ENCODE results near the gene RMND5B.
"Not testable (repeated sequence)": the region's sequence is repeated elsewhere in the genome, so short reads cannot be mapped to it uniquely, and the experiment has no call there.

The RMND5B gene

DNA sequence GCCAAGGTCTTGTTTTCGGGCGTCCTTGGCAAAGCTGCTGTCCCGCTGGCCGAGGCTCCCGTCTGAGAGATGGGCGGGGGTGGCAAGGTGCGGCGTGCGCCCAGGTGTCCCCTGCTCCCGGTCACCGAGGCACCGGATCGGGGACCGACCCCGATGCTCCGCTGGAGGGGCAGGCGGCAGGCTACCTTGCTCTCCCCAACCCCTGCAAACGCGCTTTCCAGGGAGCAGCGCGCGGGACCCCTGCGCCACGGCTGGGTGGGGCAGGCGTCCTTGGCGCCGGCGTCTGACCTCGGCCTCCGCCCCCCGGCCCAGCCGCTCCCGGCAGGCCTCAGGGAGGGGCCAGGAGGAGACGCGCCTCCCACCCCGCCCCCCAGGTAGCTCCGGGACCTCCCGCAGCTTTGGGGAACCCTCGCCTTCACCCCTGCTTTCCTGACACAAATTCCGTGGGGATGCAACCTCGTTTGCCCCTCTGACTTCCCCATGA lies 16.9 kb upstream of the RMND5B start:
- no peak for DNase-seq (ENCODE audit: low read depth, low spot score)

- DNase-seq (ENCODE audit: low read depth, low spot score) = no peak
Observed at GRCh38 chr5:178114325-178115135, 16.3 kb upstream of the RMND5B start.

DNA sequence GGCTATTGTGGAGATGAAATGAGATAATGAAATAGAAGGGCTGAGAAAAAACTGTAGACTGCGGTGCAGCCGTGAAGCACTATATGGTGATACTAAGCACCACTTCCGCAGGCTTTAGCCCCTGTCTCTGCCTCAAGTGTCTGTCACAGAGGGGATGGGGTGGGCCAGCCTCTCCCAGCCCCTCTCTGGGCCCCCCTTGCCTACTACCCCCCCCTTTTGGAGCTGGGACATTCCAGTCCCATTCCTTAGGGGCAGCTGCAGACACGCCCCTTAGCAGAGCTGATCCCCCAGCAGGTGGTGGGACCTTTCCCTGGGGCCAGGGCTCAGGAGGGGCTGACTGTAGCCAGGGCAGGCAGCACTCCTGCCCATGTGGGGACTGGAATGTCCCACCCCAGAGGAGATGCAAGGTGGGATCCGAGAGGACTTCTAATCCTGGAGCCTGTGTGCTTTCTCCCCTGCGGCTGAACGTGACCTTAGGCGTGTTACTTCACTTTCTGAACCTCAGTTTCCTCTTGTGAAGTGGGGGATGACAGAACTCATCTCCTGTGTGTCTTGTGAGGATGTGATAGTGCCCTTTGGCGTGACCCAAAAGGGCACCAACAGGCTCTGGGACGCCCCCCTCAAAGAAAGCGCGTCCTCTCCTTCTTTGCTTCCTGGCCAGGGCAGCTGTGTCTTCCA lies 15.5 kb upstream of the RMND5B start:
- DNase-seq (ENCODE audit: low read depth, low spot score) = no peak

- DNase-seq (ENCODE audit: low read depth, low spot score) = no peak
Observed at GRCh38 chr5:178115814-178116142, 15.0 kb upstream of the RMND5B start.

DNA sequence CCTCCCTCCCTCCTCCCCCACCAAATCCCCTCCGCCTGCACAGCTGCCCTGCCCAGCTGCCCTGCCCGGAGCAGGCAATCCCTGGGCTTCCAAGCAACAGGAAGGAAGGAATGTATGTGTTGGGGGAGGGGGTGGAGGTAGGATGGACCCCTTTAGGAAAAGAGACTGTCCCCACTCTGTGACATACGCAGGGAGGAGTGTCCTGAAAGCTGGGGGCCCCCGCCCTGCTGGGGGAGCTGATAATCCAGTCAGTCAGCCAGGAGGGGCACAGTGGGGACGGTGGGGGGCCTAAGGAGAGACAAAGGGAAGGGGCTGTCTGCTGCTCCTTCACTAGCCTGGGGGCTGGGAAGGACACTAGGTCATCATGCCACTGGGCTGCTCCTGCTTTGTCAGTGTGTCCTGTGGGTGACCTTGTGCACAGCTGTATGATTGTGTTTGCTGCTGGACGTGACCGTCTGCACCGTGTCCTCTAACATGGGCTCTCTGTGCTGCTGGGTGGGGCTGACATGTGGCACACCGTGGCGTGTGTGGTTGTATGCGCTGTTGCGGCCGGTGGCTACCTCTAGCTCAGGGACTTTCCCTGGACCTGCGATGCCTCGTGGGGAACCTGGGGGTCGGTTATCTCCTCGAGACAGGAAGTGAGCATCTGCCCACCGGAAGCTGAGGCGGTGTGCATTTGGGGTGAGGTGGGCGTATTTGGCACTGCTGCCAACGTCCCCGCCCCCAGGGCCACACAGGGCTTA lies 14.5 kb upstream of the RMND5B start:
- peak; percentile 30 for DNase-seq (ENCODE audit: low read depth, low spot score)

- DNase-seq (ENCODE audit: low read depth, low spot score) = no peak
Observed at GRCh38 chr5:178117923-178118701, 12.7 kb upstream of the RMND5B start.

- no peak for DNase-seq (ENCODE audit: low read depth, low spot score)
Observed at GRCh38 chr5:178119915-178120606, 10.8 kb upstream of the RMND5B start.

GRCh38 chr5:178120607-178121357 lies 10.0 kb upstream of the RMND5B start:
- peak; percentile 58 for DNase-seq (ENCODE audit: low read depth, low spot score)

DNA sequence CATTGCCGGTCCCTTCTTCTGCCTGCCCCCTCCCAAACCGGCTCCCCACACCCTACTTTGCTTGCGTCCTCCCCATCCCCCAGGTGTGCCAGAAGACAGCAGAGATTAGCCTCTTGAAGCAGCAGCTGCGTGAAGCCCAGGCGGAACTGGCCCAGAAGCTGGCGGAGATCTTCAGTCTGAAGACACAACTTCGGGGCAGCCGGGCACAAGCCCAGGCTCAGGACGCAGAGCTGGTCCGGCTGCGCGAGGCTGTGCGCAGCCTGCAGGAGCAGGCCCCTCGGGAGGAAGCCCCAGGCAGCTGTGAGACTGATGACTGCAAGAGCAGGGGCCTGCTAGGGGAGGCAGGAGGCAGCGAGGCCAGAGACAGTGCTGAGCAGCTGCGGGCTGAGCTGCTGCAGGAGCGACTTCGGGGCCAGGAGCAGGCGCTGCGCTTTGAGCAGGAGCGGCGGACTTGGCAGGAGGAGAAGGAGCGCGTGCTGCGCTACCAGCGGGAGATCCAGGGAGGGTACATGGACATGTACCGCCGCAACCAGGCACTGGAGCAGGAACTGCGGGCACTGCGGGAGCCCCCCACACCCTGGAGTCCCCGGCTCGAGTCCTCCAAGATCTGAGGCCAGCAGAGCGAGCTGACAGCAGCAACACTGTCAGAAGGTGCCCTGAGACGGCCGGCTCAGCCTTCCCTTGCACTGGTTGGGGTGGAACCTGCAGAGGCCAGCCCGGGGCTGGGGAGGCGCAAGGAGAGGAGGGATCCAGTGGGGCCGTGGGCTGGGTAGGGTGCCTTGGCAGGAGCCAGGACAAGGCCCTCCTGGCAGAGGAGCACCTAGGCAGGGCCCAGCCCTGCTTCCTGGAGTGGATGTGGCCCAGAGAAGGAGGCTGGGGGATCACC lies 9.2 kb upstream of the RMND5B start:
- no peak for DNase-seq (ENCODE audit: low read depth, low spot score)

DNA sequence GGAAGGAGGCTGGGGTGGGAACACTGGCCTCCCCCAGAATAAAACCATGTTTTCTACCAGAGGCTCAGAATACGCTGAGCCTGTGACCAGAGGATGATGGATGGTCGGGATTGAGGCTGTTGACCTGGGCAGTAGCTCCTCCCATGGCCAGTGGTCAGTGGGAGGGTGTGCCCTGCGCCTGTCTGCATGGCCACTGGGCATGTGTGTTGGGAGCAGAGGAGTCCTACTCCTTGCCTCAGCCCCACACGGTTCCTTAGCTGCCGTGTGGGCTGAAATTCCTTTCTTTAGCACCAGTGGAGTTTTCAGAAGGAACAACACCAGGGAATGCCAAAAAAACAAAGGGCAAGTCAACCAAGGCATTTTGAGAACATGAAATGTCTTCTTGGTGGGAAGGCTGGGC lies 8.5 kb upstream of the RMND5B start:
- no peak for DNase-seq (ENCODE audit: low read depth, low spot score)

DNA sequence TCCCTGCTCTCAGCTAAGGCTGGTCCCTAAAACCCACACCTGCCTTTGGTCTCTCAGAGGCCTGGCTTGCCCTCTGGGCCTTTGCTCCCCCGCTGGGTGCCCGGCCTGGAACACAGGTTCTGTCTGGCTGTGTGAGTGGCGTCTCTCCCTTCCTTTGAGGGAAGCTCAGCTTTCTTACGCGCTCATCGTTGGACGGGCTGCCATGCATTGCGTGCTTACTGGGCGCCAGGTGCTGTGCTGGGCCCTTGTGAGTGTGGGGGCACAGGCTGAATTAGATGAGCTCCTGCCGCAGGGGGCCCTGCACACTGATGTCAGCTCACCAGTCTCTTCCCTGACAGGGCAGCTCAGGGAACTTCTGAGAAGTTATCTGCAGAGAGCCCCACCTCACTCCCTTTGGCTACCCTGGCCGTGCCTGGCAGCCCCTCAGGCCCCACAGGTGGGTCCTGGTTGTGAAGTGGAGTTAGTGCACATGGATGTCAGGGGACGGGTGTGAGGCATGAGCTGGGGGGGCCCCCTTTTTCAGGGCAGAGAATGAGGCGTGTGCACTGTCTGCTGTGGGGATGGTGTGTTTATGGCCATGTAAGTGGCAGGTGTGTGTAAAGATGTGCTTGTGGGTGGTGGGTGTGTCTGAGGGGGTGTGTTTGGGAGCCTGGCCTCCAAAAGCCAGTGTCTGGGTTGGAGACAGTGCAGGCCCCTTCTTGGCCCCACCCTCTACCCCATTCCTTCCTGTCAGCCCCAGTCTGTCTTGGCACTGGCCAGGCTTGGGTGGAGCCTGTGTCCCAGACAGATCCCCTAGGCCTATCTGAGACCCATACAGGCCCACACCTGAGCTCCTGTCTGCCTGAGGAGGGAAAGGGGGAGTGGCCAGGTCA lies 7.5 kb upstream of the RMND5B start:
- no peak for DNase-seq (ENCODE audit: low read depth, low spot score)

- no peak for DNase-seq (ENCODE audit: low read depth, low spot score)
Observed at GRCh38 chr5:178123966-178124925, 6.6 kb upstream of the RMND5B start.

DNA sequence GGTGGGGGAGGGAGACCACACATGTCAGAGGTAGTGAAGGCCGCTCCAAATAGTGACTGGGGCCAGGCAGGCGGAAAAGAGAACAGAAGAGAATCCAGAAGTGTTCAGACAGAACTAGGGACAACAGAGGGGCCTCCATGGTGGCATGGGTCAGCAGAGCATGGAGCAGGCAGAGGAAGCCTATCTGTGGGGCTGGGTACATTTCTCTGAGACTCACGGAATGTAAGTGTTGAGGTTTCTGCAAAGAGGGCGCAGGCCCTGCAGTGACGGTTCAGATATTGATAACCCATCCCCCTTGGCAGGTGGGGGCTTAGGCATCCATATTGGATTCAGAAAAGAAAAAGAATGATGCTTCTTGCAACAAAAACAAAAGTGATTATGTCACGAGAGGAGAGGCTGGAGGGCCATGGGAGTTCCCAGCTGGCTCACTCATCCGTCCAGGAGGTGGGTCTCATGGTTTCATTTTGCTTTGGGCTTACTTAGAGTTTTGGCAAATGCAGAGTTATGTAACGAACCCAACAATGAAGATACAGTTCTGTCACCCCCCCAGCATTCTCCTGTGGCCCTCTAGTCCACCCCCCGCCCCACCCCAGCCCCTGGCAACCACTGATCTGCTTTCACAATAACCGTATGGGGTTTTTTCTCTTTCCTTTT lies 5.4 kb upstream of the RMND5B start:
- no peak for DNase-seq (ENCODE audit: low read depth, low spot score)

GRCh38 chr5:178126556-178126955 lies 4.3 kb upstream of the RMND5B start:
- no peak for DNase-seq (ENCODE audit: low read depth, low spot score)

GRCh38 chr5:178127300-178128009 lies 3.4 kb upstream of the RMND5B start:
- not testable (repeated sequence) for DNase-seq (ENCODE audit: low read depth, low spot score)

- no peak for DNase-seq (ENCODE audit: low read depth, low spot score)
Observed at GRCh38 chr5:178129296-178129695, 1.5 kb upstream of the RMND5B start.

Measured in activated CD4-positive, CD25-positive, alpha-beta regulatory T cell treated with anti-CD3 and anti-CD28 coated beads, Interleukin-2, amount 50 U/mL, for 16 hours (primary cell).